Caco-2 (cell line): ENCODE results near the gene PPP1R14D. TPM values are rescaled to one million over a fixed set of nuclear protein-coding genes. Genes with fewer than 3 reads are reported as not detected.

ENCODE experiments used
- BruUV-seq: library from RNA; stranded (reverse); fragments of 400-500 nt; replicated peaks from 2 replicates; lab custom pipeline; 2021; lab: Mats Ljungman, UMichigan
- CTCF ChIA-PET: fragments of 300-600 bp; sonication (Branson Sonifier 250); formaldehyde crosslinking; loops from one replicate; lab custom pipeline; 2022; ENCODE audit warnings: antibody characterized with exemption; lab: Charles Lee
- POLR2A ChIA-PET: fragments of 300-600 bp; sonication (Branson Sonifier 250); formaldehyde crosslinking; loops from one replicate; lab custom pipeline; 2022; ENCODE audit warnings: antibody characterized with exemption; lab: Charles Lee
- DNase-seq, 2 experiments: peaks; one replicate each; pipeline versions ENCODE4 v3.0.0 to v3.0.0-alpha.2; 2020 to 2022
- H3K27me3 ChIP-seq: replicated peaks from 2 replicates; pipeline ENCODE4 v1.6.0; 2011; ENCODE audit warnings: low read length; ENCODE audit not compliant: control insufficient read depth, insufficient read depth
- H3K36me3 ChIP-seq: 2 replicates; pipeline ENCODE4 v1.5.1; 2011; ENCODE audit warnings: low read length; ENCODE audit not compliant: control insufficient read depth, insufficient read depth
- H3K4me1 ChIP-seq: fragments of 250-450 bp; sonication (Bioruptor Pico); 2 replicates; pipeline ENCODE4 v1.5.1; 2020; ENCODE audit warnings: mild to moderate bottlenecking
- H3K4me3 ChIP-seq: 2 replicates; pipeline ENCODE4 v1.5.1; 2011; ENCODE audit warnings: low read depth, mild to moderate bottlenecking, control low read depth, low read length
- H3K9me3 ChIP-seq: fragments of 250-450 bp; sonication (Bioruptor Pico); 2 replicates; pipeline ENCODE4 v1.5.1; 2020; ENCODE audit warnings: mild to moderate bottlenecking, moderate library complexity
- H3K27ac Mint-ChIP-seq: one replicate; pipeline ENCODE4 v1.8.0; 2022; ENCODE audit warnings: mixed read lengths; ENCODE audit not compliant: unreplicated experiment
- H3K27me3 Mint-ChIP-seq: one replicate; pipeline ENCODE4 v1.8.0; 2022; ENCODE audit warnings: mixed read lengths; ENCODE audit not compliant: insufficient read depth, unreplicated experiment
- H3K36me3 Mint-ChIP-seq: one replicate; pipeline ENCODE4 v1.8.0; 2022; ENCODE audit warnings: mild to moderate bottlenecking, mixed read lengths; ENCODE audit not compliant: insufficient read depth, unreplicated experiment
- H3K4me1 Mint-ChIP-seq: one replicate; pipeline ENCODE4 v1.8.0; 2022; ENCODE audit warnings: low read depth, mixed read lengths; ENCODE audit not compliant: unreplicated experiment
- H3K4me3 Mint-ChIP-seq: one replicate; pipeline ENCODE4 v1.8.0; 2022; ENCODE audit warnings: mild to moderate bottlenecking, moderate library complexity, mixed read lengths; ENCODE audit not compliant: unreplicated experiment
- H3K9me3 Mint-ChIP-seq: one replicate; pipeline ENCODE4 v1.8.0; 2022; ENCODE audit warnings: mixed read lengths; ENCODE audit not compliant: unreplicated experiment
- intact Hi-C: fragments of 100-400 bp; cut with micrococcal nuclease; formaldehyde crosslinking; loops from one replicate; pipeline ENCODE4 v1.10.0; 2022; ENCODE audit not compliant: unreplicated experiment
- total RNA-seq: library from RNA; stranded (reverse); gene quantifications from 2 replicates; pipeline ENCODE4 v1.2.3, GENCODE V29; 2022
- TF ChIP-seq, protein P1 (sequence below), 2 experiments: fragments of 200-600 bp in 1 of 2; IDR thresholded peaks; 1 replicate in 1 of 2; 2 replicates in 1 of 2; pipeline versions ENCODE4 v1.5.1 to v1.8.0; 2011 to 2022; ENCODE audit warnings: antibody characterized with exemption in 1 of 2, control low read depth in 1 of 2, inconsistent platforms in 1 of 2, low read depth in 1 of 2, low read length in 1 of 2, mild to moderate bottlenecking in 1 of 2, moderate library complexity in 1 of 2; ENCODE audit not compliant: insufficient read depth in 1 of 2, severe bottlenecking in 1 of 2, unreplicated experiment in 1 of 2

The PPP1R14D gene
- total RNA-seq, 1 experiment from 2014 or later = 0.43 TPM

DNA sequence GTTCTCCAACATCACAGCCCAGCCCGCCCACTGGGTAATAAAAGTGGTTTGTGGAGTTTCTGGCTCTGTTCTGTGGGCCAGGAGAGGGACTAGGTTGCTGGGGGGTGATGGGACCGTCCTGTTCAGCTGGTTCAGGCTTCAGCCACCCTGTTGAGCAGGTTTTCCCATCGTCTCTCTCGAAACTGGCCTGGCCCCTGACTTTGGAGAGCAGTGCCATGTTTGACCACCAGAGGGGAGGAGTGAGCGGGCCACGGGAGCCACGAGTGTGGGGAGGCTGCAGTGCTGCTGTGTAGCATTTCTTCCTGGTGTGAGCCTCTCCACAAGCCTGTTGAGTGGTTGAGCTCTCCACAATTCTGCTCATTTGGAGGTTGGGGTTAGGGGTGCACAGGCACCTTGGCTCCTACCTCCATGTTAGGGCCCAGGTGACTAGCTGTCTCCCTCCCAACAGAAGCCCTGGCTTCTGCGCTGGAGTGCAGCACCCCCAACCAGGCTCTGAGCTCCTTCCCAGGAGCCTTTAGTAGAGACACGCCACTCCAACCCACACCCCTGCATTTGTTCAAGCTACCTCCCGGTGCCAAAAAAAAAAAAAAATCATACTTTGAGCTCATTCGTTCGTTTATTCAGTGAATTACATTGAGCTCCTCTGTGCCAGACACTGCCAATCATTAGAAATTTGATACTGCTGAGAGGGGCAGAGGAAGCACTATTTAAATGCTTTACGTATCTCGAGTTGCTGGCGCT is 29.3 kb upstream of the PPP1R14D start:
- Mint-ChIP-seq H3K9me3 (no peaks in the 10 kb centered on the region), H3K4me1 (peaks cover 39% of the 10 kb centered on the region), H3K4me3 (peak overlapping the region; percentile 56), H3K27ac (peak overlapping the region; percentile 86), H3K27me3 (no peaks in the 10 kb centered on the region), H3K36me3 (peaks cover 76% of the 10 kb centered on the region)
- peak; percentile 92 to 96 for DNase-seq
- intact Hi-C loops = loop anchor here (1.0 kb wide), 3 partner anchors 10 to 37 kb away; partner anchors contain the start of gene VPS18
- H3K27me3 ChIP-seq = no peaks in the 10 kb centered on the region
- BruUV-seq = no TSS peak
- ChIA-PET CTCF (interaction anchor here (0.6 to 3.9 kb wide), 27 partner anchors 9 to 268 kb away, joined by 3 to 133 read pairs (median 4); partner anchors contain the start of genes DNAJC17, RAD51, RHOV and VPS18), POLR2A (interaction anchor here (0.5 to 2.0 kb wide), 9 partner anchors 10 to 198 kb away, joined by 3 to 23 read pairs (median 6); partner anchors contain the start of genes DNAJC17, GCHFR, RHOV and SPINT1)
- H3K4me3 ChIP-seq = no peak overlapping the region
- no peaks in the 10 kb centered on the region for H3K9me3 ChIP-seq
- peaks cover 10% of the 10 kb centered on the region for H3K36me3 ChIP-seq
- TF ChIP-seq, protein P1, sequence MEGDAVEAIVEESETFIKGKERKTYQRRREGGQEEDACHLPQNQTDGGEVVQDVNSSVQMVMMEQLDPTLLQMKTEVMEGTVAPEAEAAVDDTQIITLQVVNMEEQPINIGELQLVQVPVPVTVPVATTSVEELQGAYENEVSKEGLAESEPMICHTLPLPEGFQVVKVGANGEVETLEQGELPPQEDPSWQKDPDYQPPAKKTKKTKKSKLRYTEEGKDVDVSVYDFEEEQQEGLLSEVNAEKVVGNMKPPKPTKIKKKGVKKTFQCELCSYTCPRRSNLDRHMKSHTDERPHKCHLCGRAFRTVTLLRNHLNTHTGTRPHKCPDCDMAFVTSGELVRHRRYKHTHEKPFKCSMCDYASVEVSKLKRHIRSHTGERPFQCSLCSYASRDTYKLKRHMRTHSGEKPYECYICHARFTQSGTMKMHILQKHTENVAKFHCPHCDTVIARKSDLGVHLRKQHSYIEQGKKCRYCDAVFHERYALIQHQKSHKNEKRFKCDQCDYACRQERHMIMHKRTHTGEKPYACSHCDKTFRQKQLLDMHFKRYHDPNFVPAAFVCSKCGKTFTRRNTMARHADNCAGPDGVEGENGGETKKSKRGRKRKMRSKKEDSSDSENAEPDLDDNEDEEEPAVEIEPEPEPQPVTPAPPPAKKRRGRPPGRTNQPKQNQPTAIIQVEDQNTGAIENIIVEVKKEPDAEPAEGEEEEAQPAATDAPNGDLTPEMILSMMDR (IDR thresholded peaks at IDR 0.05; ENCODE audit: insufficient read depth in 1 of 2, low read depth in 1 of 2, low read length in 1 of 2, severe bottlenecking in 1 of 2, unreplicated experiment in 1 of 2) = peak; percentile 89 to 94
- peaks cover 24% of the 10 kb centered on the region for H3K4me1 ChIP-seq

- Histone ChIP-seq H3K4me3 (no peak overlapping the region), H3K4me1 (peaks cover 25% of the 10 kb centered on the region), H3K27me3 (no peaks in the 10 kb centered on the region), H3K9me3 (no peaks in the 10 kb centered on the region), H3K36me3 (peaks cover 10% of the 10 kb centered on the region)
- no peak for DNase-seq
- Mint-ChIP-seq H3K4me3 (peak overlapping the region; percentile 56), H3K36me3 (peaks cover 87% of the 10 kb centered on the region), H3K27me3 (no peaks in the 10 kb centered on the region), H3K4me1 (peaks cover 45% of the 10 kb centered on the region), H3K27ac (peak overlapping the region; percentile 86), H3K9me3 (no peaks in the 10 kb centered on the region)
- no TSS peak for BruUV-seq
- ChIA-PET CTCF (interaction anchor here (0.8 to 3.9 kb wide), 18 partner anchors 8 to 267 kb away, joined by 3 to 133 read pairs (median 4); partner anchors contain the start of genes DNAJC17, RAD51, RHOV and VPS18), POLR2A (interaction anchor here (0.9 to 2.0 kb wide), 7 partner anchors 9 to 69 kb away, joined by 3 to 23 read pairs (median 8); partner anchors contain the start of genes DNAJC17, RHOV, SPINT1 and VPS18)
- TF ChIP-seq, protein P1 (IDR thresholded peaks at IDR 0.05; ENCODE audit: insufficient read depth in 1 of 2, low read depth in 1 of 2, low read length in 1 of 2, severe bottlenecking in 1 of 2, unreplicated experiment in 1 of 2) = no peak
- intact Hi-C loops = loop anchor here (1.0 kb wide), 3 partner anchors 9 to 38 kb away; partner anchors contain the start of gene VPS18
Observed at GRCh38 chr15:40856746-40857145, 28.2 kb upstream of the PPP1R14D start.

DNA sequence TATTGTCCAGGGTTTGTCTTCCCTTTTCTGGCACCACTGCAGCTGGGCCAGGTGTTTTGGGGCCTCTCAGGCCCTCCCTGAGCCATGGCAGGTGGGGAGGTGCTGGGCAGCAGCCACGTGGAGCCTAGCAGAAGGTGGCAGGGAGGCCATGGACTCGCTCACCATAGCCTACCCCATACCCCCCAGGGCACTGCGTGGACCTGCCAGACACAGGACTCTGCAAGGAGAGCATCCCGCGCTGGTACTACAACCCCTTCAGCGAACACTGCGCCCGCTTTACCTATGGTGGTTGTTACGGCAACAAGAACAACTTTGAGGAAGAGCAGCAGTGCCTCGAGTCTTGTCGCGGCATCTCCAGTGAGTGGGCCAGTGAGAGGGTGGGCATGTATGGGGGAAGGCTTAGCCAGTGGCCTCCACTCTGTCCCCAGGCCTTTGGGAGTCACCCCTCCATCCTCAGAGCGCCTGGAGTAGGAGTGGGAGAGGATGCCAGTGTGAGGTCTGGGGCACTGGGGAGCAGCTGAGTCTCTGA is 27.3 kb upstream of the PPP1R14D start:
- TF ChIP-seq, protein P1 (IDR thresholded peaks at IDR 0.05; ENCODE audit: insufficient read depth in 1 of 2, low read depth in 1 of 2, low read length in 1 of 2, severe bottlenecking in 1 of 2, unreplicated experiment in 1 of 2) = no peak
- H3K4me1 ChIP-seq = peaks cover 28% of the 10 kb centered on the region
- H3K9me3 Mint-ChIP-seq = no peaks in the 10 kb centered on the region
- BruUV-seq = no TSS peak
- intact Hi-C loops = no loop called here
- H3K4me3 Mint-ChIP-seq = no peak overlapping the region
- no peaks in the 10 kb centered on the region for H3K27me3 ChIP-seq
- H3K27ac Mint-ChIP-seq = peak overlapping the region; percentile 86
- H3K36me3 Mint-ChIP-seq = peaks cover 92% of the 10 kb centered on the region
- H3K36me3 ChIP-seq = peaks cover 10% of the 10 kb centered on the region
- H3K9me3 ChIP-seq = no peaks in the 10 kb centered on the region
- no peak overlapping the region for H3K4me3 ChIP-seq
- ChIA-PET CTCF (interaction anchor here (1.1 kb wide), 1 partner anchor 36 kb away, joined by 3 read pairs; no protein-coding TSS in a partner anchor), POLR2A (no interaction called here)
- H3K4me1 Mint-ChIP-seq = peaks cover 53% of the 10 kb centered on the region
- DNase-seq = no peak
- H3K27me3 Mint-ChIP-seq = no peaks in the 10 kb centered on the region
